K562 (cell line): ENCODE results near the gene TAF4. TPM values are rescaled to one million over a fixed set of nuclear protein-coding genes. Genes with fewer than 3 reads are reported as not detected.
A peak's percentile ranks its signal among the peaks of the same experiment; 100 is the strongest.

Experiments used
- ATAC-seq: fragments of 200-7000 bp; cut with Tn5 transposase; 3 replicates; pipeline ENCODE4 v1.9.1; 2020; ENCODE audit warnings: moderate library complexity
- BruUV-seq: library from RNA; stranded (reverse); fragments of 400-500 nt; replicated peaks from 2 replicates; lab custom pipeline; 2021; lab: Mats Ljungman, UMichigan
- CTCF ChIA-PET: fragments of 300-600 bp; formaldehyde crosslinking; extraction: SDS; loops from one replicate; lab custom pipeline; 2021; ENCODE audit warnings: low intra/inter-chr PET ratio; lab: Yijun Ruan, JAX
- POLR2A ChIA-PET: fragments of 300-600, 350-650 bp; sonication (Branson Sonifier 250); formaldehyde crosslinking; extraction: SDS; loops from one replicate; lab custom pipeline; 2021; ENCODE audit warnings: antibody characterized with exemption, inconsistent platforms; lab: Yijun Ruan, JAX
- DNase-seq, 4 experiments: peaks; one replicate each; pipeline versions ENCODE4 v3.0.0 to v3.0.0-alpha.2; 2011 to 2018; ENCODE audit warnings: low spot score in 3 of 4, mixed read lengths in 3 of 4; ENCODE audit errors: extremely low read depth in 1 of 4
- FAIRE-seq: peaks from 2 replicates; lab custom pipeline; 2011; peaks lifted over from hg19 to GRCh38; lab: Jason Lieb, UNC
- H2AFZ ChIP-seq: 2 replicates; pipeline ENCODE4 v1.6.0; 2011; ENCODE audit warnings: low read depth, low read length, control low read depth, inconsistent platforms
- H3K27ac ChIP-seq: fragments of 200-600 bp; 3 replicates; pipeline ENCODE4 v1.8.0; 2011; ENCODE audit warnings: low read depth, mild to moderate bottlenecking, control low read depth, inconsistent platforms, low read length, moderate library complexity, mixed read lengths; ENCODE audit errors: extremely low read depth
- H3K27me3 ChIP-seq, 2 experiments: fragments of 300-600 bp in 1 of 2; 2 replicates in 1 of 2; 3 replicates in 1 of 2; pipeline versions ENCODE4 v1.6.0 to v1.8.0; 2011; ENCODE audit warnings: inconsistent platforms in 2 of 2, low read length in 2 of 2, mild to moderate bottlenecking in 1 of 2, mixed read lengths in 1 of 2, moderate library complexity in 1 of 2; ENCODE audit not compliant: control insufficient read depth in 2 of 2, insufficient read depth in 2 of 2
- H3K36me3 ChIP-seq: fragments of 300-600 bp; 3 replicates; pipeline ENCODE4 v1.8.0; 2011; ENCODE audit warnings: mild to moderate bottlenecking, low read length, inconsistent platforms; ENCODE audit not compliant: control insufficient read depth, insufficient read depth
- H3K4me1 ChIP-seq, 2 experiments: fragments of 200-600 bp in 1 of 2; replicated peaks in 1 of 2; 2 replicates in 1 of 2; 3 replicates in 1 of 2; pipeline versions ENCODE4 v1.5.1 to v1.8.0; 2011; ENCODE audit warnings: inconsistent platforms in 2 of 2, low read length in 2 of 2, mild to moderate bottlenecking in 1 of 2, mixed read lengths in 1 of 2, moderate library complexity in 1 of 2; ENCODE audit not compliant: control insufficient read depth in 2 of 2, insufficient read depth in 2 of 2
- H3K4me2 ChIP-seq: 2 replicates; pipeline ENCODE4 v1.6.1; 2011; ENCODE audit warnings: low read length, control low read depth, inconsistent platforms, mixed read lengths; ENCODE audit not compliant: insufficient read depth
- H3K4me3 ChIP-seq: fragments of 200-600 bp; sonication (generic), shearing (Covaris generic); 2 replicates; pipeline ENCODE4 v1.5.1; 2016; ENCODE audit warnings: control low read depth, inconsistent platforms
- H3K79me2 ChIP-seq: fragments of 200-600 bp; 3 replicates; pipeline ENCODE4 v1.8.0; 2011; ENCODE audit warnings: low read length, inconsistent platforms; ENCODE audit not compliant: control insufficient read depth, insufficient read depth
- H3K9ac ChIP-seq, 2 experiments: 2 replicates each; pipeline versions ENCODE4 v1.6.0 to v1.6.1; 2011; ENCODE audit warnings: low read depth in 2 of 2, low read length in 2 of 2, control low read depth in 1 of 2, inconsistent platforms in 1 of 2, mild to moderate bottlenecking in 1 of 2, mixed read lengths in 1 of 2; ENCODE audit not compliant: insufficient read depth in 1 of 2
- H3K9me1 ChIP-seq: one replicate; pipeline ENCODE4 v1.6.0; 2011; ENCODE audit warnings: inconsistent platforms, mild to moderate bottlenecking, low read length, moderate library complexity; ENCODE audit not compliant: control insufficient read depth, insufficient read depth
- H3K9me3 ChIP-seq: replicated peaks from 2 replicates; pipeline ENCODE4 v1.5.1; 2011; ENCODE audit warnings: low read depth, low read length, inconsistent platforms; ENCODE audit not compliant: control insufficient read depth, insufficient read depth
- H4K20me1 ChIP-seq: replicated peaks from 2 replicates; pipeline ENCODE4 v1.6.1; 2011; ENCODE audit warnings: low read length, inconsistent platforms, mixed read lengths; ENCODE audit not compliant: control insufficient read depth, insufficient read depth
- HMGXB4 ChIP-seq: sonication (generic); formaldehyde crosslinking; IDR thresholded peaks from 2 replicates; pipeline ENCODE4 v1.8.1; 2023; ENCODE audit warnings: mild to moderate bottlenecking, missing genetic modification reagents
- POLR2G ChIP-seq: fragments of 200-400 bp; formaldehyde crosslinking; IDR thresholded peaks from 2 replicates; pipeline ENCODE4 v1.6.1; 2017; ENCODE audit warnings: low read depth, mild to moderate bottlenecking, antibody characterized with exemption, low read length, moderate library complexity
- ZFP36 ChIP-seq: fragments of 150-350 bp; IDR thresholded peaks from 2 replicates; pipeline ENCODE4 v1.6.1; 2018; ENCODE audit warnings: low read length, low read depth; ENCODE audit not compliant: partially characterized antibody
- ZNF232 ChIP-seq: sonication (generic); formaldehyde crosslinking; IDR thresholded peaks from 2 replicates; pipeline ENCODE4 v1.8.0; 2022; ENCODE audit warnings: mild to moderate bottlenecking, missing genetic modification reagents
- WGBS: fragments of 100-300 bp; shearing (Covaris generic); methylation state at CpG from one replicate; pipeline ENCODE4 v1.1.6; 2016; ENCODE audit warnings: low coverage, mixed read lengths; ENCODE audit not compliant: insufficient coverage; ENCODE audit errors: missing lambda C conversion rate; 5-methylcytosine and 5-hydroxymethylcytosine counted together
- in situ Hi-C: fragments of 300-500 bp; cut with MboI; formaldehyde crosslinking; loops from 4 replicates; pipeline ENCODE4 v1.15.0; 2018; ENCODE audit warnings: inconsistent platforms, mixed read lengths
- intact Hi-C: fragments of 100-400 bp; cut with micrococcal nuclease; formaldehyde crosslinking; loops from 2 replicates; pipeline ENCODE4 v1.14.2; 2022
- polyA plus RNA-seq, 8 experiments: library from polyadenylated mRNA; depleted of rRNA in 4 of 8; stranded (reverse) in 5 of 8; unstranded in 3 of 8; fragments of >200 nt; fragmentation: Nextera tagmentation in 2 of 8; fragmentation: Illumina TruSeq in 1 of 8; extraction: Ambion mirVana in 2 of 8; extraction: Trizol in 1 of 8; gene quantifications; 2 replicates each; pipeline versions ENCODE4 v1.2.1 to v1.2.3, GENCODE V29; 2011 to 2014; ENCODE audit warnings: inconsistent platforms in 1 of 8, missing spikeins in 1 of 8
- total RNA-seq, 7 experiments: library from RNA; depleted of rRNA in 6 of 7; stranded (reverse); fragments of >200 nt in 6 of 7; fragmentation: Illumina TruSeq in 2 of 7; extraction: Trizol in 2 of 7; gene quantifications; 2 replicates each; pipeline versions ENCODE4 v1.2.1 to v1.2.3, GENCODE V29; 2011 to 2021; ENCODE audit warnings: low replicate concordance in 1 of 7

TAF4 gene
- total and polyA plus RNA-seq, 9 of the 15 experiments (the other 6 are each of a cell fraction or from before 2014, with no cell fraction given) = 0.44 to 28.3 (median 5.6) TPM

DNA sequence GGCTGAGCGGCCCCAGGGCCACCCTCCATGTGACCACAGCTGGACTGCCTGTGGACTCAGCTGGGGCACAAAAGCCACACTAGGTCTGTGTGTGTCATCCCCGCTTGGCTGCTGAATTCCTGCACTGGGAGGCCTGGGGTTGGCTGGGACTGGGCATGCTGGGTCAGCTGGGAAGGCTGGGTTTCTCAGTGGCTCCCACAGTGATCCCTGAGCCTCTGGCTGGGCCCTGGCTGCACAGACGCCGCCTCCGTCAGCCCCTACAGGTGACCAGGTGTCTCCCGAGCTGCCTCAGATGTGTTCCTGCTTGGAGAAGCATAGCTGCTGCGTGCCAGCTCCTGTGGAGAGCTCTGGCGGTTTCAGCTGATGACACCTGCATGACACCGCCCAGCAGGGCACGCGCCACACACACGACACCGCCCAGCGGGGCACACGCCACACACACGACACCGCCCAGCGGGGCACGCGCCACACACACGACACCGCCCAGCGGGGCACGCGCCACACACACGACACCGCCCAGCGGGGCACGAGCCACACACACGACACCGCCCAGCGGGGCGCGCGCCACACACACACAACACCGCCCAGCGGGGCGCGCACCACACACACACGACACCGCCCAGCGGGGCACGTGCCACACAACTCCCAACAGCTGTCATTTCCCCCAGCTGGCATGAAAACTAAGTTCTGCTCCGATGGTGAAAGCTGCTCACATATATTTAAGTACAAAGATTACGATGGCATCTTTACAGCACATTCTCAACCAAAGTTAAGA is 88.8 kb downstream of the TAF4 start:
- in situ Hi-C loops (no loop called here), intact Hi-C loops (no loop called here)
- Histone ChIP-seq H3K4me2 (no peak overlapping the region), H3K9ac (no peak overlapping the region), H3K79me2 (peaks cover 9% of the 10 kb centered on the region; the same call in 1 of the 3 replicates), H3K27ac (no peak overlapping the region), H3K27me3 (no peaks in the 10 kb centered on the region), H2AFZ (no peak overlapping the region), H3K9me3 (no peaks in the 10 kb centered on the region), H3K4me3 (no peak overlapping the region), H3K9me1 (no peaks in the 10 kb centered on the region), H3K36me3 (peaks cover 39% of the 10 kb centered on the region; the same call in 1 of the 3 replicates), H3K4me1 (peaks cover 0 to 15% of the 10 kb centered on the region in 2 experiments; a peak in 1 of 5 replicates), H4K20me1 (0 out of 2 replicates have a peak, but pooled peaks cover 5% of the 10 kb centered on the region)
- FAIRE-seq (no peak), ATAC-seq (no peak), DNase-seq (no peak)
- BruUV-seq = no TSS peak
- CTCF ChIA-PET = no interaction called here
- 95% methylated on average over 13 of the region's 45 CpGs for WGBS
- 0 out of 2 replicates have a peak, but pooled peaks have one; percentile 18 for TF ChIP-seq POLR2G
- TF ChIP-seq ZNF232 (CRISPR knock-in tag) = no peak
- POLR2A ChIA-PET = interaction anchor here (0.8 kb wide), 1 partner anchor 8 kb away, joined by 3 read pairs; no protein-coding TSS in a partner anchor

- CTCF ChIA-PET = no interaction called here
- ATAC-seq (no peak), DNase-seq (no peak), FAIRE-seq (no peak)
- no TSS peak for BruUV-seq
- H2AFZ ChIP-seq = no peak overlapping the region
- H3K9me1 ChIP-seq = no peaks in the 10 kb centered on the region
- no peak overlapping the region for H3K4me3 ChIP-seq
- in situ Hi-C loops (no loop called here), intact Hi-C loops (no loop called here)
- H3K27me3 ChIP-seq = no peaks in the 10 kb centered on the region
- no peaks in the 10 kb centered on the region for H3K9me3 ChIP-seq
- 0 out of 2 replicates have a peak, but pooled peaks cover 5% of the 10 kb centered on the region for H4K20me1 ChIP-seq
- TF ChIP-seq ZFP36 (no peak), HMGXB4 (no peak)
- WGBS = 93% methylated on average over 9 of the region's 9 CpGs
- H3K36me3 ChIP-seq = peaks cover 39% of the 10 kb centered on the region; the same call in 1 of the 3 replicates
- H3K79me2 ChIP-seq = peaks cover 7% of the 10 kb centered on the region; the same call in 1 of the 3 replicates
- H3K4me2 ChIP-seq = no peak overlapping the region
- H3K4me1 ChIP-seq = peaks cover 0 to 15% of the 10 kb centered on the region in 2 experiments; a peak in 1 of 5 replicates
- POLR2A ChIA-PET = no interaction called here
- no peak overlapping the region for H3K27ac ChIP-seq
- no peak overlapping the region for H3K9ac ChIP-seq
Observed at GRCh38 chr20:61976263-61976643, 89.4 kb downstream of the TAF4 start.
